Ecto neural progenitor cell (in vitro differentiated cells): Measurements from ENCODE around the gene HOXB5.

Experiments
- DNase-seq: peaks from one replicate; pipeline ENCODE4 v3.0.0-alpha.2; 2018; ENCODE audit warnings: low spot score

Gene HOXB5

DNA sequence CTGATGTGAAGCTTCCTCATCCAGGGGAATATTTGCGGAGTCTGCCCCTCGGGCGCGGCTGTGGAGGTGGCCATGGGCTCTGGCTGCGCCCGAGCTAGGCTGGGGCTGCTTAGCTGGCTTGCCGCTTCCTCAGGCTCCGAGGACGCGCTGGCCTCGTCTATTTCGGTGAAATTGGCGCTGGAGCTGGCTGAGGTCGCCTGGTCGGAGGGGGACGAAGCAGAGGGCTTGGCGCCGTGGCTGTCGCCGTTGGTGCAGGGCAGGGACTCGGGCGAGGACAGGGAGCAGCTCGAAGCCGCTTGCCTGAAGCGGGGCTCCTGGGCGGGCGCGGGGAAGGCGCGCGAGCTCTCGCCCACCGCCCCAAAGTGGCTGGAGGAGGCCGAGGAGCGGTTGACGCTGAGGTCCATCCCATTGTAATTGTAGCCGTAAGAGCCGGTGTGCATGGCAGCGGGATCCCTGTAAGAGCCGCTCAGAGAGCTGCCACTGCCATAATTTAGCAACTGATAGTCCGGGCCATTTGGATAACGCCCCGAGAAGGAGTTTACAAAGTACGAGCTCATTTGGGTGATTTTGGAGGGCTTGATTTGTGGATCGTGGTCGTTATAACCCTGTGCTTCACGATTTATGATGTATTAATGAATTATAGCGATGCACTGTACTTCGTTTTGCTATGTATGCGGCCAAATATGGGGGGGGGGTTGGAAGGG lies at the start of gene HOXB5:
Gene HOXB5 (minus strand): TSS at position 654 of the 704 bp plus-strand sequence. CDS start 97 bp downstream, at position 557.
- no peak for DNase-seq

DNA sequence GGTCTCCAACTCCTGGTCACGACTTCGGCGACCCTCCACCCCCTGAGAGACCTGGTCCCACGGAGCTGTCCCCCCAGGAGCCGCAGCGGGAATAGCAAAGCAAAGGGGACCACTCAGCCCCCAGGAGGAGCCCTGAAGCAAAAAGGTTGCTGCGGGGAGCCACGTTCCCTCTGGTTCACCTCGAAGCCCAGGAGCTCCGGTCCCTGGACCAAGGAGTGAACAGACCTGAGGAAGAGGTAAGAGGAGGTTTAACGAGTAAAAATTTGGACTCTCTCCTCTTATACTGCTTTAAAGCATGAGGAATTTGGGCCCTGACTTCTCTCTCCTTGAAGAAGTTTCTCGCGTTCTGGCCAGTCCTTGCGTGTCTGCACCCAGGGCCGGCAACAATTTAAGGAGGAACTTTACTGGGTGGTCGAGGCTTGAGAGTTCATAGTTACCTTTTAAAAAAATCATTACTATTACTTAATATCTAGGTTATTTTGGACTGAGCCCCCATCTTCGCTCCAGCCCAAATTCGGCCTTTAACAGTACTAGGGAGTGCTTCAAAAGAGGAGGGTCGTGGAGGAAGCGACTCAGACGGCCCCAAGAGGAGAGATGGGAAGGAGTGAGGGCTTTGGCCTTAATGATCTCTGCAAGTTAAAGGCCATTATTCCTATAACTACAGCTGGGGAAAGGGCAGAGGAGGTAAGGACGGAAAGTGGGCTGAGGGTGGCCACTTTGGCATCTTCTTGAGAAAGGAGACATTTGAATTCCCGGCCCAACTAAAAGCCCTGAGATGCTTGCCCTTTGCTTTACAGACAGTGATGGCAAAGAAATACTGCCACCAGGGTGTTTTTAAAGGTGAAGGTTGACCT lies 49.5 kb upstream of the HOXB5 start:
- no peak for DNase-seq

DNA sequence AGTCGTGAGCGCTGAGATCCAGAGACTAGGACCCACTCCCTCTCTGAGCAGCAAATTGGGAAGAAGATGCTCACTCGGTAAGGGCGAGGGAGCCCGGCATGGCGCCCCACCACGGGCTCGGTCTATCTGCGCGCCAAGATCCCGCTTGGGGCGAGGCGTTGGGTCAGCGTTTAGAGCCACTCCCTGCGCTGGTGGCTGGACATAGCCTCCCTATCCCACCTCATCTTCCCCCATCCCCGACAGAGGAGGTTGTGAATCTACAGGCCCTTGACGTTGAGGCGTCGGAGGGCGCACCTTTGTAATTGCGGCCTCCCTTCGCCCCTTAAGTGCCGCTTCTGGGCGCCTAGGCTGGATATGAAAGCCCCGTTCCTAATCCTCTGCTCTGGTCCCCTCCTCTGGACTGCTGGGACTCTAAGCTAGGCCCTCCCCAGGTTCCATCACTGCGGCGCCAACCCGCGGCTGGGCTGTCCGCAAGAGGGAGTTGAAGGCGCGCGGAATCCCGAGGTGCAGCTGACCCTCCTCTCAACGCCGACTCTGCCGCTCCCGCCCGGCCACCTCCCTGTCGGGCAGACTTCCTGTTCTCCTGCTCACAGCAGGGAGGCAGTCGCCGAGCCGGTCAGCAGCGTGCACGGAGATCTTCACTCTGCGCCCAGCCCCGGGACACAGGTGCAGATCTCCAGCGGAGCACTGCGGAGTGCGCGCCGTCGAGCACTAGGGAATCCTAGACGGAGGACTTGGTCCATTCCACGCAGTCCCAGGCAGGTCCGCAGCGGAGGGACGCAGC lies 48.7 kb upstream of the HOXB5 start:
- DNase-seq: peak; percentile 67

DNA sequence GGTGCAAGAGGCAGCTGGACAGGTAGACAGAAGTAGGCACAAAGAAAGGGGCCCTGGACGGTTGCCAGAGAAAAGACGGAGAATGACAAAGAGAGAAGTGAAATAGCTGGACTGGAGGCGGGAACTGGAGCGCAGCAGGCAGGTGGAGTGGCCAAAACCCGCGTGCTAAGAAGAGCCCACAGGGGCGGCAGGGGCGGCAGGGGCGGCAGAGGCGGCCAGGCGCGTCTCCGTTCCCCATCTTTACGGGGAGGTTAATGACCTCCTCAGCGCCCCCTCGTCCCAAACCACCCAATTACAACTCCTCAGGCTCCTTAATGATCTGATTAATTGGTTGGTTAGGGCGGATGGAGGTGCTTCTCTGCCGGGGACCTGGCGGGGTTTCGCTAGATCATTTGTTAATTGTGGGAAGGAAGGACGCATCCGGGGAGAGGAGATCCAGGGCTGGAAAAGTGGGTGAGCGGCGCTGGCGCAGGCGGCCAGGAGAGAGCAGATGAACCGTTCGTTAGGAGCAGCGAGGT lies 48.0 kb upstream of the HOXB5 start:
- no peak for DNase-seq

DNA sequence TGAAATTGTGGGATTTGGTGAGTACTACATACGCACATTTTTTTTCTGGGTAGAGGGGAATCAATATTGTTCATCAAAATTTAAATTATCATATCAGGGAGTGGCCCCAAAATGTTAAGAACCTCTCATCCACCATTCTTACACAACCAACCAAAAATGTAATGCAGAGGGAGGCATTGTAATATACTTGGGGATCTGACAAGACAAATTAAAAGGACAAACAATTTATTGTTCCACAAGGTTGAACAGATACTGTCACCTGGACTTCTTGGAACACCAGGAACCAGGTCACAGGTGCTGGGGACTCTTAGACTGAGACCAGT lies 47.2 kb upstream of the HOXB5 start:
- no peak for DNase-seq

DNA sequence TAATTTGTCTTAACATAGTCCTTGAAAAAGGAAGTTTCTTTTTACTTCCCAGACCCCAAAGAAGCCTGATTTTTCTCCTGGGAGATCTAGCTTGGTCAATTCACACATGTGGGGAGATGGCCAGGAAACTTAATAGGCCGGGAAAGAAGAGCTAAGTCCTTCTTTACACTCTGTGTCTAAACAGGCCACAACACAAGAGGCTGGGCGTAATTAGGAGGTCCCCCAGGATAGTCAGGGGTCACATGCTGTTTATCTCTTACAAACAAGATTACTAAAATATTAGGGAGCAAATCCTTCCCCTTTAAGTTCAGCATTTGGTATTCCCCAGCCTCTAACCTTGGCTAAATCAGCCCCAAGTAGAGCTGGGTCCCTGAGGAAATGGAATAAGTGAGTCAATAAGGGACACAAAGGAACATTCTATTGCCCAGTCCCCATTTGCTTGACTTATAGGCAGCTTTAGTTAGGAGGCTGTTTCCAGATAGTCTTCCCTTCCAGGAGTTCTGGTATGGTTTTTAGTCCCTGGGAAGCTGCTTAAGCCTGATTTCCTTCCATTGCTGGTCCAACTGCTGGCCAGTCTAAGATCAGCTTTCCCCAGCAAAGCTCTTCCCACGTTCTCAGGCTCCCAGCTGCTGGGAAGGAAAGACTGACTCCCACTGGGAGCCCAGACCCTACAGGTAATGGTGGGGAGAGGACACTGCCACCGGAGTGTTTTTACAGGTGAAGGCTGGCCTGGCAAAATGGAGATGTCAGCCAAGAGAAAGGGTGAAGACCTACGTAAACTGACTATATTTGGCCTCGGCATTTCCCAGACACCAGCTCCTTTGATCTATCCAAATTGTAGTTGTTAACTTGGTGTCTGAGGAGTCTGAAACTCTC lies 46.6 kb upstream of the HOXB5 start:
- no peak for DNase-seq

DNA sequence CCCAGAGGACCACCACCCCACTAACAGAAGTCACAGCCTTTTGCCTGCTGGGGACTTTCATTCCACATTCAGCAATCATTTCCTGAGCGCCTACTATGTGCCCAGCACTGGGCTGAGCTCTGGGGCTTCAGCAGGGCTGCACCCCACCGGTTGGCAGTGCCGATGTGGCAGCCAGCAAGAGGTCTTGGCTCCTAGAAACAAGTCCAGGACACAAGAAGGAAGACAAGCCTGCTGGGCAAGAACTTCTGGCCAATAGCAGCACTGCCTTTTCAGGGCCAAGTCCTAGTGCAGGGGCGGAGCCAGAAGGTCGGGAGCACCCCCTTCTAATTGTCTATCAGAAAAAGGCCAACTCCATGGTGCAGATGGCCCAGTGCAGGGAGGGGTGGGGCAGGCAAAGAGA lies 45.6 kb upstream of the HOXB5 start:
- no peak for DNase-seq

DNA sequence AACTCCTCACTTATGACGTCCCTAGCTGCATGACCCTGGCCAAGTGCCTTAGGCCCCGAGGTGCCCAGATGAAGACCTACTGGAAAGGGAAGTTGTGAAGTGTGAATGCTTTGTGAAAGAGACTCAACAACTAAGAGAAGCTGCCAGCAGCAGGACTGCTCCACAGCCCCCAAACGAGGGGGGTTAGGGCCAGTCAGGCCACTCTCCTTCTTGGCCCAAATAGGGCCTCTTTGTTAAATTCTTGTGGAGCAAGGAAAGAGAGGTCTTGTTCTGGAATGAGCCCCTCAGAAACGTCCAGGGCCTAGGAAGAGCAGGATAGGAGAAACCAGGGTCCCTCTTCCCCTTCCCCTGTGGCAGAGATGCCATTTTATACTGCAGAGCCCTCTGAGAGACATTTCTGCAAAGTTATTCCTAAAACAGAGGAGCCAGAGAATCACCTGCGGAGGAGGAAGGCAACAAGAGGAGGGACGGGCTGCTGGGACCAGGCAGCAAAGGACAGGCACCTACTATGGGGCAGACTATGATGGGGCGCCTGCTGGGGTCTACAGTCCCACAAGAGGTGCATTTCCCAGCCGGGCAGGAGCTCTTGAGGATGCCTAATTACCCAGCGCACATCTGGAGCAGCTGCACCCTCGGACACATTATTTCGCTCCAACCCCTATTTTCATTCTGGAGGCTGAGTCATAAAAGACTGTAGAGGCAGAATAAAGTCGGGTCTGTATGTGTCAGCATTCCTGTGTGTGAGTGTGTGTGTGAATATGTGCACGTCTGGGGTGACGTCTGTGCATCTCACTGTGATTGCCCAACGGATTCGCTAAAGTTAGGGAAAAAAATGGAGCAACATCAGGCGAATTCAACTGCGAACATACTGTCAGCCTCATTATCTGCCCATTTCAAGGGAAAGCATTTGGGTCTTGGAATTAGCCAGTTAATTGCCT lies 44.0 kb upstream of the HOXB5 start:
- DNase-seq: peak; percentile 46

DNA sequence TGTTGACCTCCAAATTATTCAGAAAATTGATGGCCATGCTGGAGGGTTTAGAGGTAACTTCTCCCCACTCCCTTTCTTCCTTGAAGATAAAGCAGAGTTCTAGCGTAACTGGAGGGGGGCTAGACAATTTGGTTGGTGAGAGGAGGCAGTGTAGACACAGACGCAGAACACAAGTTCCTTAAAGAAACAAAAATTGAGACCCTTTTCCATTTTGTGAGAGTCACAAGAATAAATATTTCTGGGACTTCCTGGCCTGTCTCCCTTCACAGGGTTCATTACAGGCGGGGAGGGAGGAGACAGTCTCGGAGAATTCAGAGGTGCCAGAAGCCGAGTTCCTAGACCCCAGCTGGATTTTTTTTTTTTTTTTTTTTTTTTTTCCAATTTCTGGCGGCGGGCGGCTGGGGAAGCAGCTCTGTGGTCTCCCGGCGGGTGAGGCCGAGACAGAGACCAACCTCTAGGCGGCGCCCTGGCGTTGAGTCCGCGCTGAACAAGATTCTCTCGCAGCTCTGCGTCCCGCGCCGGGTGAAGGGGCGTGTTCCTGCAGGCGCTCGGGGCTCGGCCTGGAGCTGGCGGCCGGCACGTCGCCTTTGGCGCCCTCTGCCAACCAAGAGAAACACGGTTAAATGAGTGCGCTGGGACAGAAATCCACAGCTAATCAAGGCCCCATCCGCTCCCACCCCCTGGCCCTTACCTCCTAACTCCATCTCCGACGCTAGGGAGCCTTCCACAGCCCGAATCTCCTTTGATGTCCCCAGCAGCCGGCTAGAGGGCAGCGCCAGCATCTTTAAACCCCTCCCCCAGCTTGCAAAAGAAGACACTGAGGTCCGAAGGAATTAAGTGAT lies 42.8 kb upstream of the HOXB5 start:
- peak; percentile 99 for DNase-seq

DNA sequence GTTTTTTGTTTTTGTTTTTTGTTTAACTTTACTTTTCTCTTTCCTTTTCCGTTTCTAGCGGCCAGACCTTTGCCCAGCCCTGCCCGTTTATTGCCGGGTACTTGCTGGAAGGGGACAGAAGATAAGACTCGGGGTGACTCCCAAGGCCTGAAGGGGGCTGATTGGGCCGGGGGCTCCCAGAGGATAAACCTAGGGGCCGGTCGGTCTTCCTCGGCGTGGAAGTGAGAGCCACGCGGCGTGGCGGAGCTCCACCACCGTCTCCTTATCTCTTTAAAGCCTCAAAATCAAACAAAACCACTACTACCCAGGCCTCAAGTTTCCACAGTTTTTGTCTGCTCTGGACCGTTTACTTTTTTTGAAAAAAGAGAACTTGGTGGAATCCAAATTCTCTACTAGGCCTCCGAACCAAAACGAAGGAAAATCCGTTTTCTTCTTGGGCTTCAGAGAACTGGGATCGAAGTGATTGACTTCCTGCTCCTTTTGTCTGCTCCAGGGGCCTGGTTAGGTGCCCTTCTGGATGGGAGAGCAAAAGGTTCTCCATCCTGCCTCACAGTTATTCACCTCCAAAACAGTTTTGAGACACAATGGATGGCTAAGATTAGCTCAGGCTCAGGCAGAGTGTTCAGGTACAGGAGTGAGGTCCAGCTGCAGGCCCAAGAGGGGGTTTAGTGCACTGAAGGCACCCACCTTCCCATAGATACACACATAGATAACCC lies 41.1 kb upstream of the HOXB5 start:
- peak; percentile 44 for DNase-seq

DNA sequence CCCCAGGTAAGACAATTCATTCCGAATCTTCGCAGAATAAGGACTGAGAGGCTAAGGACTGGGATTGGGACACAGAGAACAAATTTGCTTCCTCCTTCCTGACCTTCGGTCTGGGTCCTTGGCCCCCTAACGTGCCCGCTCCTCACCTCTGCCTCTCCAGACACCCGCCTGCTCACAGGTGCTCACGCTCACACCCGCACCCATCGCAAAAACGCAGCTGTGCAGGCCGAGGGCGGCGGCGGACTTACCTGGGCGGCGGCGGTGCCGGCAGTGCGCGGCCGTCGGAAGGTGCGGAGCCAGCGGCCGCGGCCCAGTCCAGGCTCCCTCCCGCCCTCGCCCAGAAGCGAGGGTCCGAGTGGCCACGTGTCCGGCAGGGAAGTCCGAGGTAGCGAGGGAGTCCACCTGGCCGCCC lies 39.7 kb upstream of the HOXB5 start:
- DNase-seq: no peak

DNA sequence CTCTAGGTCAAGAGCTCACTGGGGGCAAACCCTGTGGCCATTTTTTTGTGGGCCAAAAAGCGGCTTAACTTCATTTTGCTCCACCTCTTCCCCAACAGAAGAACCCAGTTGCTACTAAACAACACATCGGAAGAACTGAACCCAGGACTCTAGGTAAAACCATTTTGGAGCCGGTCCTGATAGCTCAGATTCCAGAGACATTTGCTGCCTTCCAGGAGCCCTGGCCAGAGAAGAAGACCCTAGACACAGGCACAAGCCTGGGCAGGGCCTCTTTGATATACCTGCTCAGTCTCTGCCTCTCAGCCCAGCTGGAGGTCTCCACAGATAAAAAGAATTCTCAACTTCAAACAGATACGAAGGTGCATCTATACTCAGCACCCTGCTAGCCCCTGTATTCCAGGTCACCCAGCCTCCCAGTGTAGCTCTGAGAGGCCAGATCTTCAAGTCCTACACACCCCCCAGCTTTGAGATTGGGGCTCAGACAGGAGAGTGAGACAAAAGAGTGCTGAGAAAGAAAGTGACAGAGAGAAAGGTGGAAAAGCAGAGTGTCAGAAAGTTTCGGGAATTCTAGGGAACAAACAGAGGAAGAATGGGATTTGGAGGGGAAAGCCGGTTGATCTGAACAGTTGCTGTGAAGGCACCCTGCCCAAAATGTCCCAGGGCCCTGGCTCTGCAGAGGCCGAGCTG lies 39.1 kb upstream of the HOXB5 start:
- no peak for DNase-seq

DNA sequence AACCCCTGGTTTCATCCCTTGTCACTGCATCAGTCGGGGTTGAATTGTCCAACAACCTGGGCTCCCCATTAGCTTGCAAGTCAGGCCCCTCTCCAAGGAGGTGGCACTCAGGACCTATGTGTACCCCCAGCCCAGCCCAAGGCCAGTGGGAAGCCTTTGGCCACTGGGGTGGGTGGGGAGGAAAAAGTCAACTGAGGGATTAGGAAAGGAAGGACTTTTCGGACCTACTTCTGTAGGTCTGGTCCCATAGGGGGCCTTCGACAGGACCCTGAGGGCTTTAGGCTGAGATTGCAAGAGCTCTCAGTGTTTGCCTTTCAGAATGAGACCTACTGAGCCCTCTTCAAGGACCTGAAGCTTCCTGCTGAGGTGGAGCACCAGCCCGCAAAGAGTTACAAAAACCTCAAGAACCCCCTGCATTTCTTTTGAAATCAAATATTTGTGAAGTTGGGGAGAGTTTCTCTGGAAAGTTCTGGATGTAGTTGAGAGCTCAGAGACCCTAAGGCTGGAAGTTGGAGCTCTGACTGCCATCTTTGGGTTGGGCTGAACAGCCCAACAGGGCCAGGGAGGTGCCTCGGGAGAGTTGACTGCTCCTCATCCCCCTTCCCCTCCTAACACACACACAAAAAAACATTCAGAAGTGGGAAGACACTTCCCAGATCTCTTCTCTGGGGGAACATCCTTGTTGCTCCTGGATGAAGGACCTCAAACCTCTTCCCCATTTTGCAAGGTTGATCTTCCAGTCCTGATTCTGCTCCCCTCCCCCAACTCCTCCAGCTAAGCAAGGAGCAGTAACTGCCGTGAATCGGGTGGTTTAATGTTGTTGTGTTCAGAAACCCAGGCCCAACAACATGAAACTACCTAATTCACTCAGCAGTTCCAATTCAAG lies 38.4 kb upstream of the HOXB5 start:
- DNase-seq: no peak

DNA sequence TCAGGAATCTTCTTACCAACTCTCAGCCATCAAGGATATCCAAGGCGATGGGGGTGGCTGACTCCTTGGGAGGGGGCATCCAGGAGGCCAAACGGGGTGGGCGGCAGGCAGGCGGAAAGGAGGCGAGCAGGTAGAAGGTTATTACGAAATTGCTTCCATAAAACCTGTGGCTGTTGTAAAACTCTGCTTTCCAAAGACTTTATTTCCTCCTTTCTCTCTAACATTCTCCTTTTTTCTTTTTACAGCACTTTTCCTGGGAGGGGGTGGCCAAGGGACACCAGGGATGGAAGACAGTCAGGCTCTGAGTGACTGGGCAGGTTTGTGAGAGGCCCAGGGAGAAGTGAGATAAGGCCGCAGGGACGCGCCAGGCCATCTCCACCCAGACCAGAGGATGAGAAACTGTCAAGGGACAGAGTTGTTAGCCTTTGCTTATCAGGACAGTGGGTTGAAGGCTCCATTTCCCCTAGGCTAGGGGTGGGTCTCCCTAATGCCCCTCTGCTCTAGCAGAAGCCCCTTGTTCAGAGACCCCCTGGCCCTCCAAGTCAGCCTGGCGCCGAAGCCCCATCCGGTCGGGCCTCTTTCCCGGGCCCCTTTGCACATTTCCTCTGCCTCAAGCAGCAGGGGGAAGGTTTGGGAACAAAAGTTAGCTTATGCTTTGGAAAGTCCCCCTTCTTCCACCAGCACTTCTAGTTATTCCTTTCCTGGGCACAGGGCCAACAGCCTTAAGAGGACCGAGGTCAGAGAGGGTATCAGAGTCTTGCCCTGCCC lies 37.5 kb upstream of the HOXB5 start:
- DNase-seq: no peak

DNA sequence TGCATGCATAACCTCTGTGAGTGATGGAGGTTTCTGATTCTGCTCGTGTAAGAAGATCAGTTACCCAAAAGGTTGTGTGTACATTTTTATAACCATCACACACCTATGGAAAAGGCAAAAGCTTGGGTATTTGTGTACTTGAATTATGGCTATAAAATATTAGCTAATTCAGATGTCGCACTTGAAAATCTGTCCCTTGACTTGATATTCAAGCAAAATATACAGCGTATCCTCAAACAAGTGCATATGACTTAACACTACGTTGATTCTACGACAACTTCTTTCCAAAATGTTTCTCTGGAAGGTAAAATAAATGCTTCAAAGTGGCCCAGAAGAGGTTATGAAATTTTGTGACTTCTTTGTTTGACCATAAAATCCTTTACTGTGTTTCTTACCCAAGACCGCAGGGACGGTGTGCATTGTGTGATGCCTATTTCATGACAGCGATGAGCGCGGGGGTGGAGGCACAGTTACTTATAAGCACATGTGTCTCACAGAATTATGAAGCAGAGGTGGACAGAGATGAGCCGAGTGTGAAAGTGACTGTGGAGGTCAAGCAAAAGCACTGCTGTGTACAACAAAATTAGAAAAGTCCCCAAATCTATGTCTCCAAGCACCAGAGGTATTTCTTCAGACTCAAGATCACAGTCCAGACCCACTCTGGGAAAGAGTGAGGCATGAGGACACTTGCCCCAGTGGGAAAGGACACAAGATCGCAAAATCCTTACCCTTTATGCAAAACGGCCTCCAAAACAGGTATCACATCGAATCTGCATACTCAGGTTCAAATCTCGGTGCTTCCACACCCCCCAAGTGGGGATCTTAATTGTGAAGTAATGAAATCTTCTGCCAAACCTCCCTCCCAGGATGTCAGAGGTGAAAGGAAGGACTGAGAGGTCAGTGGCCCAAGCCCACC lies 36.7 kb upstream of the HOXB5 start:
- no peak for DNase-seq
